ENCODE results near the gene ATRN. TPM values are rescaled to one million over a fixed set of nuclear protein-coding genes. Genes with fewer than 3 reads are reported as not detected.
A peak's percentile ranks its signal among the peaks of the same experiment; 100 is the strongest.

ATRN gene
- polyA plus RNA-seq, 1 donor (not counting 4 experiments of a cell fraction or from before 2014, with no cell fraction given): 49.9 TPM

GRCh38 chr20:3563548-3564177, 92.8 kb downstream of the ATRN start:
- Histone ChIP-seq H2AFZ (ENCODE audit: control insufficient read depth, low read length) (no peak overlapping the region), H3K4me3 (ENCODE audit: control insufficient read depth in 2 of 3, extremely low read depth in 1 of 3, insufficient read depth in 2 of 3, low read depth in 1 of 3, low read length in 3 of 3) (no peak overlapping the region), H3K9me3 (ENCODE audit: control insufficient read depth, low read depth, low read length) (no peaks in the 10 kb centered on the region), H3K4me2 (ENCODE audit: control insufficient read depth, extremely low read depth, insufficient read depth, low read depth, low read length) (no peak overlapping the region), H3K79me2 (ENCODE audit: control insufficient read depth, insufficient read depth, low read length) (no peaks in the 10 kb centered on the region), H3K27me3 (ENCODE audit: control insufficient read depth, extremely low read depth, insufficient read depth, low read length) (no peaks in the 10 kb centered on the region), H3K9ac (ENCODE audit: control insufficient read depth, extremely low read depth, insufficient read depth, low read length) (no peak overlapping the region), H3K36me3 (ENCODE audit: control insufficient read depth in 2 of 2, extremely low read depth in 1 of 2, insufficient read depth in 2 of 2, low read length in 2 of 2) (peaks cover 4 to 9% of the 10 kb centered on the region in 2 experiments), H3K27ac (ENCODE audit: control insufficient read depth, insufficient read depth, low read length) (no peak overlapping the region), H4K20me1 (ENCODE audit: control insufficient read depth, extremely low read depth, insufficient read depth, low read length) (peaks cover 3% of the 10 kb centered on the region), H3K4me1 (ENCODE audit: control insufficient read depth, extremely low read depth, insufficient read depth, low read length) (no peaks in the 10 kb centered on the region), H3K9me1 (ENCODE audit: control insufficient read depth, extremely low read depth, insufficient read depth, low read length) (no peaks in the 10 kb centered on the region)
- dilution Hi-C loops (cut with MboI; ENCODE audit: extremely low pct_ligation_motif_present, low sequenced_read_pairs): no loop called here
- peak; percentile 38 to 65 (median 45) for TF ChIP-seq CTCF (optimal IDR thresholded peaks at IDR 0.05 in 1 of 3, IDR thresholded peaks at IDR 0.05 in 1 of 3, conservative IDR thresholded peaks at IDR 0.05 in 1 of 3; ENCODE audit: extremely low read depth in 1 of 3, insufficient read depth in 2 of 3, low read length in 3 of 3)
- TF ChIP-seq EZH2 (IDR thresholded peaks at IDR 0.05; ENCODE audit: low read length): no peak
- DNase-seq (ENCODE audit: low read depth, low spot score) (peak; percentile 26), FAIRE-seq (no peak)

- Histone ChIP-seq H3K9me3 (ENCODE audit: control insufficient read depth, low read depth, low read length) (no peaks in the 10 kb centered on the region), H3K9ac (ENCODE audit: control insufficient read depth, extremely low read depth, insufficient read depth, low read length) (no peak overlapping the region), H3K4me3 (ENCODE audit: control insufficient read depth in 2 of 3, extremely low read depth in 1 of 3, insufficient read depth in 2 of 3, low read depth in 1 of 3, low read length in 3 of 3) (no peak overlapping the region), H3K27me3 (ENCODE audit: control insufficient read depth, extremely low read depth, insufficient read depth, low read length) (no peaks in the 10 kb centered on the region), H3K4me1 (ENCODE audit: control insufficient read depth, extremely low read depth, insufficient read depth, low read length) (no peaks in the 10 kb centered on the region), H3K36me3 (ENCODE audit: control insufficient read depth in 2 of 2, extremely low read depth in 1 of 2, insufficient read depth in 2 of 2, low read length in 2 of 2) (peaks cover 4 to 9% of the 10 kb centered on the region in 2 experiments), H2AFZ (ENCODE audit: control insufficient read depth, low read length) (no peak overlapping the region), H3K79me2 (ENCODE audit: control insufficient read depth, insufficient read depth, low read length) (no peaks in the 10 kb centered on the region), H3K4me2 (ENCODE audit: control insufficient read depth, extremely low read depth, insufficient read depth, low read depth, low read length) (no peak overlapping the region), H3K9me1 (ENCODE audit: control insufficient read depth, extremely low read depth, insufficient read depth, low read length) (no peaks in the 10 kb centered on the region), H4K20me1 (ENCODE audit: control insufficient read depth, extremely low read depth, insufficient read depth, low read length) (peaks cover 3% of the 10 kb centered on the region), H3K27ac (ENCODE audit: control insufficient read depth, insufficient read depth, low read length) (no peak overlapping the region)
- dilution Hi-C loops (cut with MboI; ENCODE audit: extremely low pct_ligation_motif_present, low sequenced_read_pairs): no loop called here
- TF ChIP-seq CTCF (optimal IDR thresholded peaks at IDR 0.05 in 1 of 3, IDR thresholded peaks at IDR 0.05 in 1 of 3, conservative IDR thresholded peaks at IDR 0.05 in 1 of 3; ENCODE audit: extremely low read depth in 1 of 3, insufficient read depth in 2 of 3, low read length in 3 of 3) (no peak), EZH2 (IDR thresholded peaks at IDR 0.05; ENCODE audit: low read length) (no peak)
- FAIRE-seq (peak; percentile 41), DNase-seq (ENCODE audit: low read depth, low spot score) (no peak)
Observed at GRCh38 chr20:3565851-3566250, 95.0 kb downstream of the ATRN start.

Data from keratinocyte (primary cell).